Measurements from ENCODE around the gene NEGR1. TPM values are rescaled to one million over a fixed set of nuclear protein-coding genes. Genes with fewer than 3 reads are reported as not detected.

The NEGR1 gene
- total RNA-seq, 4 donors from 2014 or later: 0.49 to 8.8 (median 2.7) TPM

GRCh38 chr1:71357708-71358107 lies 924.6 kb downstream of the NEGR1 start:
- 70 to 80% methylated on average over 2 to 4 of the region's 9 CpGs for WGBS, 2 donors
- H3K36me3 ChIP-seq: no peaks in the 10 kb centered on the region
- H3K4me3 ChIP-seq: no peak overlapping the region
- H3K9me3 ChIP-seq: peaks cover 0 to 4% (median 4%) of the 10 kb centered on the region in 3 donors
- no peak for DNase-seq
- no peak overlapping the region for H3K27ac ChIP-seq
- intact Hi-C loops (cut with DNase I): no loop called here
- TF ChIP-seq POLR2A (IDR thresholded peaks at IDR 0.05): no peak
- TF ChIP-seq, protein P1, sequence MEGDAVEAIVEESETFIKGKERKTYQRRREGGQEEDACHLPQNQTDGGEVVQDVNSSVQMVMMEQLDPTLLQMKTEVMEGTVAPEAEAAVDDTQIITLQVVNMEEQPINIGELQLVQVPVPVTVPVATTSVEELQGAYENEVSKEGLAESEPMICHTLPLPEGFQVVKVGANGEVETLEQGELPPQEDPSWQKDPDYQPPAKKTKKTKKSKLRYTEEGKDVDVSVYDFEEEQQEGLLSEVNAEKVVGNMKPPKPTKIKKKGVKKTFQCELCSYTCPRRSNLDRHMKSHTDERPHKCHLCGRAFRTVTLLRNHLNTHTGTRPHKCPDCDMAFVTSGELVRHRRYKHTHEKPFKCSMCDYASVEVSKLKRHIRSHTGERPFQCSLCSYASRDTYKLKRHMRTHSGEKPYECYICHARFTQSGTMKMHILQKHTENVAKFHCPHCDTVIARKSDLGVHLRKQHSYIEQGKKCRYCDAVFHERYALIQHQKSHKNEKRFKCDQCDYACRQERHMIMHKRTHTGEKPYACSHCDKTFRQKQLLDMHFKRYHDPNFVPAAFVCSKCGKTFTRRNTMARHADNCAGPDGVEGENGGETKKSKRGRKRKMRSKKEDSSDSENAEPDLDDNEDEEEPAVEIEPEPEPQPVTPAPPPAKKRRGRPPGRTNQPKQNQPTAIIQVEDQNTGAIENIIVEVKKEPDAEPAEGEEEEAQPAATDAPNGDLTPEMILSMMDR (IDR thresholded peaks at IDR 0.05): no peak
- H3K4me1 ChIP-seq: no peaks in the 10 kb centered on the region
- H3K27me3 ChIP-seq: no peaks in the 10 kb centered on the region

- TF ChIP-seq, protein P1 (IDR thresholded peaks at IDR 0.05): no peak
- TF ChIP-seq POLR2A (IDR thresholded peaks at IDR 0.05): no peak
- Histone ChIP-seq H3K4me1 (no peaks in the 10 kb centered on the region), H3K4me3 (no peak overlapping the region), H3K36me3 (no peaks in the 10 kb centered on the region), H3K27ac (no peak overlapping the region), H3K9me3 (peaks cover 0 to 4% (median 0%) of the 10 kb centered on the region in 3 donors), H3K27me3 (no peaks in the 10 kb centered on the region)
- WGBS, 2 donors: 32 to 48% methylated on average over 1 of the region's 1 CpG
- intact Hi-C loops (cut with DNase I): no loop called here
- no peak for DNase-seq
Measured at GRCh38 chr1:71351438-71351837, 930.9 kb downstream of the NEGR1 start.

DNA sequence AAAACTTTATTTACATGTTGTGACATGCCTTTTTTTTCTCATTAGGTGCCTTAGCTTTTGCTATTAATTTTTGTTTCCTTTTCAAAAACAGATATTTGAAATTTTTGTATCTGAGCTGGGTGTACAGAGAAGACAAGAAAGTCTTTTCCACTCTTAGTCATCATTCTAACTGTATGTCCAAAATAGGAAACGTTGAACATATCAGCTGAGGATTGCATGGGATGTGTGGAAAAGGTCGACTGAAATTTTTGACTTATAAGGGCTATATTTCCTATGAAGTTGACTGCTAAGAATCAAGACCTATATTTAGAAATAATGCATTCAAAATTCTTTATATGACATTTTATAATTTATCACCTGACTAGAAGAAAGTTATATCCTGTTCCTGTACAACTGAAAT lies 931.5 kb downstream of the NEGR1 start:
- peaks cover 0 to 4% (median 0%) of the 10 kb centered on the region in 3 donors for H3K9me3 ChIP-seq
- 38 to 47% methylated on average over 2 of the region's 2 CpGs for WGBS, 2 donors
- DNase-seq: no peak
- H3K4me3 ChIP-seq: no peak overlapping the region
- intact Hi-C loops (cut with DNase I): no loop called here
- no peak overlapping the region for H3K27ac ChIP-seq
- no peaks in the 10 kb centered on the region for H3K27me3 ChIP-seq
- TF ChIP-seq, protein P1 (IDR thresholded peaks at IDR 0.05): no peak
- TF ChIP-seq POLR2A (IDR thresholded peaks at IDR 0.05): no peak
- no peaks in the 10 kb centered on the region for H3K36me3 ChIP-seq
- no peaks in the 10 kb centered on the region for H3K4me1 ChIP-seq

GRCh38 chr1:71350330-71350729 lies 932.0 kb downstream of the NEGR1 start:
- intact Hi-C loops (cut with DNase I): no loop called here
- Histone ChIP-seq H3K27ac (no peak overlapping the region), H3K27me3 (no peaks in the 10 kb centered on the region), H3K4me1 (no peaks in the 10 kb centered on the region), H3K36me3 (no peaks in the 10 kb centered on the region), H3K4me3 (no peak overlapping the region), H3K9me3 (peaks cover 0 to 4% (median 0%) of the 10 kb centered on the region in 3 donors)
- TF ChIP-seq, protein P1 (IDR thresholded peaks at IDR 0.05): no peak
- no peak for TF ChIP-seq POLR2A (IDR thresholded peaks at IDR 0.05)
- DNase-seq: no peak
- 52 to 78% methylated on average over 1 of the region's 1 CpG for WGBS, 2 donors

Small RNA genes lying within 50 kb of the gene (small RNA-seq; reads per million reads assigned to genes)
- gene AL358453.1 (0 reads per million in 4 donors), gene AL359821.1 (0 reads per million in 4 donors)
